ENCODE measurements around the gene CDADC1. TPM values are rescaled to one million over a fixed set of nuclear protein-coding genes. Genes with fewer than 3 reads are reported as not detected.

The CDADC1 gene
- polyA plus RNA-seq, 2 donors: 2.5 to 2.7 TPM

DNA sequence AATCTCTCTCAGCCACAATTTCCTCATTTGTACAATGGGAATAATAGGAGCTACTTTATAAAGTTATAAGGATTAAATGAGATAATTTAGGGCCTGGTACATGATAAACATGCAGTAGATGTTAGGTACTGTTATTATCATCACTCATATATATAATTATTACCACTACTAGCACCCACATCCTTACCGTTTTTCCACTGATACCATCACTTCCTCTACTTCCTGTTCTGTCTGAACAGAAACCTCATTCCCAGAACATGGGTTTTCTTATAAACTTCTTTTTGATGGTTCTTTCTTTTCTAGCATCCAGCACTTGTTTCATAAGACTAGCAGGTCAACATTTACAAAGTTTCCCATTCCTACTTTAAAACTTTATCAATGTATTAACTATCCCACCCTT, 6.3 kb downstream of the CDADC1 start:
- no peaks in the 10 kb centered on the region for H3K4me1 ChIP-seq (ENCODE audit: control insufficient read depth in 2 of 2, insufficient read depth in 2 of 2, low read length in 1 of 2)
- no peaks in the 10 kb centered on the region for H3K27me3 ChIP-seq (ENCODE audit: control insufficient read depth in 1 of 2, insufficient read depth in 2 of 2, low read length in 2 of 2)
- H3K4me3 ChIP-seq (ENCODE audit: low read depth in 1 of 2, low read length in 2 of 2): no peak overlapping the region
- peaks cover 2 to 8% of the 10 kb centered on the region in 2 donors for H3K36me3 ChIP-seq (ENCODE audit: control insufficient read depth in 2 of 2, insufficient read depth in 2 of 2, low read length in 1 of 2)
- 57 to 67% methylated on average over 1 of the region's 1 CpG for WGBS, 2 donors
- no peak overlapping the region for H3K27ac ChIP-seq (ENCODE audit: low read depth in 2 of 2, low read length in 1 of 2)
- H3K9me3 ChIP-seq (ENCODE audit: control insufficient read depth in 2 of 2, insufficient read depth in 1 of 2, low read depth in 1 of 2, low read length in 1 of 2): no peaks in the 10 kb centered on the region

DNA sequence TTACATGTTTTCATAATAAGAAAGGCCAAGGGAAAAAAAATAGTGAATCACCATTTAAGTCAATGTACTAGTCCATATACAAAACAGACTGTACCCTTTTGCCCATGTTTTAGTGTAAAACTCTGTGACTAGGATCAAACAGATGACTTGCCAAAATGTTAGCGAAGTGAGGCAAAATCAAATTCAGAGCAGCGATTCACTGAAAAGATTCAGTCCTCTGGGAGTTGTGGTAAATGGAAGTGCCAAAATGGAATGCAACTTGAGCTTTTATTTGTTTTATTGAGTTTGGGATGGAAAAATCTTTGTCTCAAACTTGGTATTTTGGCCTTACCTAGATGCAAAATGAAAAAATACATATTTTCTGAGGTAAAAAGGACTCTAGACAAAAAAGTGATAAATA, 9.1 kb downstream of the CDADC1 start:
- Histone ChIP-seq H3K36me3 (ENCODE audit: control insufficient read depth in 2 of 2, insufficient read depth in 2 of 2, low read length in 1 of 2) (peaks cover 5 to 13% of the 10 kb centered on the region in 2 donors), H3K27ac (ENCODE audit: low read depth in 2 of 2, low read length in 1 of 2) (no peak overlapping the region)
- WGBS, 2 donors: 79 to 87% methylated on average over 2 of the region's 2 CpGs

DNA sequence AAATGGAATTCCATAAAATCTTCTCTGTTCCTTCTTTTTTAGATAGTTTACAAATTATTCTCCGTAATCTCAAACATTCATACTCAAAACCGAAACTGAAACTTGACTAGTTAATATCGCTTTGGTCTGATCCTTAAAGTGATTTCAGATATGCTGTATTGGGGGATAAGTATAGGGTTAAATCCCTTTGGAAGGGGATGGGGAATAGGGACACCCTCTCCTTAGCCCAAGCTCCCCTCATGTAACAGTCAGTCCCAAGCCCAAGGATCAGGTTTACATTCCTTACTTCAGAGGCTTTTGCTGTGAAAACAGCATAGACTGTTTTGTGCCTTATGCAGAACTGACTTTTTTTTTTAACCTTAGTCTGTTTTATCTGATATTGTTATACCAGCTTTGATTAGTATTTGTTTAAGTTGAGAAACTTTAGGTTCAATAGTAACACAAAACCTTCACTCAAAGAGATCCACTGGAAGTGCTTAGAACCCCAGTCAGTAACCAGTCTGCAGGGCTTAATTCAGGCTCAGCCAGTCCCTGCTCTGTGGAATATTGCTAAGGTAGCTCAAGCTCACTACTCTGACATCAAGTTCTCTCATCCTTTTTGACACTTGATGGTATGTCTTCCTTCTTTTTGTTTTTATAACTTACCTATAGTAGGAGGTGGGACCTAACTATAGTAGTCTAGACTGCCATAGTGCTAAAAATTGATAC, 10.5 kb downstream of the CDADC1 start:
- Histone ChIP-seq H3K36me3 (ENCODE audit: control insufficient read depth in 2 of 2, insufficient read depth in 2 of 2, low read length in 1 of 2) (peaks cover 5 to 13% of the 10 kb centered on the region in 2 donors), H3K9me3 (ENCODE audit: control insufficient read depth in 2 of 2, insufficient read depth in 1 of 2, low read depth in 1 of 2, low read length in 1 of 2) (no peaks in the 10 kb centered on the region), H3K27ac (ENCODE audit: low read depth in 2 of 2, low read length in 1 of 2) (no peak overlapping the region), H3K4me1 (ENCODE audit: control insufficient read depth in 2 of 2, insufficient read depth in 2 of 2, low read length in 1 of 2) (no peaks in the 10 kb centered on the region), H3K4me3 (ENCODE audit: low read depth in 1 of 2, low read length in 2 of 2) (peak overlapping the region in 1 of 2 donors; percentile 7), H3K27me3 (ENCODE audit: control insufficient read depth in 1 of 2, insufficient read depth in 2 of 2, low read length in 2 of 2) (no peaks in the 10 kb centered on the region)
- 51 to 59% methylated on average over 3 of the region's 3 CpGs for WGBS, 2 donors

More for the DNA sequence above, 9.1 kb downstream of the CDADC1 start:
- no peaks in the 10 kb centered on the region for H3K4me1 ChIP-seq (ENCODE audit: control insufficient read depth in 2 of 2, insufficient read depth in 2 of 2, low read length in 1 of 2)
- no peak overlapping the region for H3K4me3 ChIP-seq (ENCODE audit: low read depth in 1 of 2, low read length in 2 of 2)
- no peaks in the 10 kb centered on the region for H3K9me3 ChIP-seq (ENCODE audit: control insufficient read depth in 2 of 2, insufficient read depth in 1 of 2, low read depth in 1 of 2, low read length in 1 of 2)
- H3K27me3 ChIP-seq (ENCODE audit: control insufficient read depth in 1 of 2, insufficient read depth in 2 of 2, low read length in 2 of 2): no peaks in the 10 kb centered on the region

DNA sequence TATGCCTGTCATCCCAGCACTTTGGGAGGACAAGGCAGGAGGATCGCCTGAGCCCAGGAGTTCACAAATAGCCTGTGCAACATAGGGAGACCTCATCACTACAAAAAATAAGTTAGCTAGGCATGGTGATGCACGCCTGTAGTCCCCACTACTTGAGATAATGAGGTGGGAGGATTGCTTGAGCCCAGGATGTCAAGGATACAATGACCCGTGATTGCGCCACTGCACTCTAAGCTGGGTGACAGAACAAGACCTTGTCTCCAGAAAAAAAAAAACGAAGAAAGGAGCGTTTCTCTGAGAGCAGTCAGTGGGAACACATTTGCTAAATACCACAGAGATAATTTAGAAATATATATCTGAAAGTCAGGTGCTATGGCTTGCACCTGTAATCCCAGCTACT, 11.9 kb downstream of the CDADC1 start:
- Histone ChIP-seq H3K4me3 (ENCODE audit: low read depth in 1 of 2, low read length in 2 of 2) (no peak overlapping the region), H3K27me3 (ENCODE audit: control insufficient read depth in 1 of 2, insufficient read depth in 2 of 2, low read length in 2 of 2) (no peaks in the 10 kb centered on the region), H3K36me3 (ENCODE audit: control insufficient read depth in 2 of 2, insufficient read depth in 2 of 2, low read length in 1 of 2) (peaks cover 5 to 13% of the 10 kb centered on the region in 2 donors), H3K4me1 (ENCODE audit: control insufficient read depth in 2 of 2, insufficient read depth in 2 of 2, low read length in 1 of 2) (no peaks in the 10 kb centered on the region), H3K27ac (ENCODE audit: low read depth in 2 of 2, low read length in 1 of 2) (no peak overlapping the region), H3K9me3 (ENCODE audit: control insufficient read depth in 2 of 2, insufficient read depth in 1 of 2, low read depth in 1 of 2, low read length in 1 of 2) (no peaks in the 10 kb centered on the region)
- 91 to 95% methylated on average over 6 of the region's 6 CpGs for WGBS, 2 donors

DNA sequence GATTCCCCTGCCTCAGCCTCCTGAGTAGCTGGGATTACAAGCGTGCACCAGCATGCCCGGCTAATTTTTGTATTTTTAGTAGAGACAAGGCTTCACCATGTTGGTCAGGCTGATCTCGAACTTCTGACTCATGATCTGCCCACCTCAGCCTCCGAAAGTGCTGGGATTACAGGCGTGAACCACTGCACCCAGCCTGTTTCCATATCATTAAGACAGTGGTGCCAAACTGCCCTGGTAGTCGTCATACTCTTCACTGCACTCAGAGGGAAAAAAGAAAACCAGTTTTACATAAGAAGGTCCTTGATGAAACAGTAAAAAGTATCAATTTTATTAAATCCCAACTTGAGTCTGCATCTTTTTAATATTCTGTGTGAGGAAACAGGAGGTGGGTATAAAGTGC, 14.9 kb downstream of the CDADC1 start:
- Histone ChIP-seq H3K27me3 (ENCODE audit: control insufficient read depth in 1 of 2, insufficient read depth in 2 of 2, low read length in 2 of 2) (no peaks in the 10 kb centered on the region), H3K36me3 (ENCODE audit: control insufficient read depth in 2 of 2, insufficient read depth in 2 of 2, low read length in 1 of 2) (peaks cover 2 to 5% of the 10 kb centered on the region in 2 donors), H3K9me3 (ENCODE audit: control insufficient read depth in 2 of 2, insufficient read depth in 1 of 2, low read depth in 1 of 2, low read length in 1 of 2) (no peaks in the 10 kb centered on the region), H3K4me3 (ENCODE audit: low read depth in 1 of 2, low read length in 2 of 2) (no peak overlapping the region), H3K27ac (ENCODE audit: low read depth in 2 of 2, low read length in 1 of 2) (no peak overlapping the region), H3K4me1 (ENCODE audit: control insufficient read depth in 2 of 2, insufficient read depth in 2 of 2, low read length in 1 of 2) (no peaks in the 10 kb centered on the region)
- 87 to 90% methylated on average over 6 of the region's 6 CpGs for WGBS, 2 donors

DNA sequence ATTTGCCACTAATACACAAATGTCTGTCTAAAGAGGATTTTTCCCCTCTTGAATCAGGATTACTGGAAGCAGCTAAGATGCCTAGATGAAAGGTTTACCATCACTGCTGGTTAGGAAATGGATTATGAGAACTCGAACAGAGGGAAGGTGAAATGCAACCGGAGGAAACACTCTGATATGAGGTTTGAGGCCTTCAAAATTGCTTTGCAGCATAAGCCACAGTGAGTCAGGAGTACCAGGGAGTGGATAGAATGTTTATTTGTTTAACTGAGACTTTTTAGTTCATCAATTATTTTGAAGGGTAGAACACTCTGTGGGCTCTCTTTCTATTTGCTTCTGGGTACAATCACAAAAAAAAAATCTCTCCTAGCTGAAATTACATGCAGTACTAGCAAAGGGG, 18.1 kb downstream of the CDADC1 start:
- peaks cover 0 to 6% of the 10 kb centered on the region in 2 donors for H3K36me3 ChIP-seq (ENCODE audit: control insufficient read depth in 2 of 2, insufficient read depth in 2 of 2, low read length in 1 of 2)
- no peaks in the 10 kb centered on the region for H3K9me3 ChIP-seq (ENCODE audit: control insufficient read depth in 2 of 2, insufficient read depth in 1 of 2, low read depth in 1 of 2, low read length in 1 of 2)
- no peak overlapping the region for H3K27ac ChIP-seq (ENCODE audit: low read depth in 2 of 2, low read length in 1 of 2)
- H3K4me1 ChIP-seq (ENCODE audit: control insufficient read depth in 2 of 2, insufficient read depth in 2 of 2, low read length in 1 of 2): no peaks in the 10 kb centered on the region
- no peaks in the 10 kb centered on the region for H3K27me3 ChIP-seq (ENCODE audit: control insufficient read depth in 1 of 2, insufficient read depth in 2 of 2, low read length in 2 of 2)
- WGBS, 2 donors: 74 to 81% methylated on average over 2 of the region's 2 CpGs
- no peak overlapping the region for H3K4me3 ChIP-seq (ENCODE audit: low read depth in 1 of 2, low read length in 2 of 2)

DNA sequence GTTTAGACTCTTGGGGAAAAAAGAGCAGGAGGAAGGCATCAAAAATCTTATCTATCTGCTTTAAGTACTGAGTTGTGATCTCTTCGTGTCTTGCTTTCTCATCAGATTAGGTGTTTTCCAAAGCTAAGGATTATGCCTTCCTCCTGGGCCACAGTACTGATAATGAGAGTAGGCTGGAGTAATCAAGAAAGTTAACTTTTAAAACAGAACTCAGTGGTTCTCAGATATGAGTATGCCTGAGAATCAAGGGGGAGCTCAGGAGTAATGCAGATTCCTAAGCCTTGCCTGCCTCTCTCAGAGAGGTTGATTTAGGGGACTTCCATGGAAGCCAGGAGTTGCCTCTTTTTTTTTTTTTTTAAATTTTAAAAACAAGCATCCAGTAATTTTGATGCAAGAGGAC, 23.5 kb downstream of the CDADC1 start:
- no peak overlapping the region for H3K27ac ChIP-seq (ENCODE audit: low read depth in 2 of 2, low read length in 1 of 2)
- H3K4me1 ChIP-seq (ENCODE audit: control insufficient read depth in 2 of 2, insufficient read depth in 2 of 2, low read length in 1 of 2): no peaks in the 10 kb centered on the region
- WGBS, 2 donors: 30 to 51% methylated on average over 1 of the region's 1 CpG
- H3K9me3 ChIP-seq (ENCODE audit: control insufficient read depth in 2 of 2, insufficient read depth in 1 of 2, low read depth in 1 of 2, low read length in 1 of 2): no peaks in the 10 kb centered on the region
- H3K27me3 ChIP-seq (ENCODE audit: control insufficient read depth in 1 of 2, insufficient read depth in 2 of 2, low read length in 2 of 2): no peaks in the 10 kb centered on the region
- no peak overlapping the region for H3K4me3 ChIP-seq (ENCODE audit: low read depth in 1 of 2, low read length in 2 of 2)
- H3K36me3 ChIP-seq (ENCODE audit: control insufficient read depth in 2 of 2, insufficient read depth in 2 of 2, low read length in 1 of 2): peaks cover 0 to 4% of the 10 kb centered on the region in 2 donors

DNA sequence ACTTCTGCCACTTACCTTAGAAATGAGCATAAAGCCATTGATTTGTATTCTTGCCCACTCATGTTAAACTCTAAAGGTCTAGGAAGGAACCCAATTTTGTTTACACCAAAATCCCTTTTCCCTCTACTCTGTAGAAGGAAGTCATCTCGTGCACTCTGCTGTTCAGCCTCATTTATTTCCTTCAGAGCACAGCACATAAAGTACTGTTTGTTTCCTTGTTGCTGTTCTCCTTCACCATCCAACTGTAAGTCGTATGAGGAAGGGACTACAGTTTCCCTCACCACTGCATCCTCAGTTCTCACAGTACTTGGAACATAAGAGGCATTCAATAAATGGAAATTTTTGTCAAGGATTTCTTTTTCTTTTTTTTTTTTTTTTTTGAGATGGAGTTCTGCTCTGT, 24.6 kb downstream of the CDADC1 start:
- 55 to 56% methylated on average over 2 of the region's 2 CpGs for WGBS, 2 donors
- Histone ChIP-seq H3K27ac (ENCODE audit: low read depth in 2 of 2, low read length in 1 of 2) (no peak overlapping the region), H3K4me1 (ENCODE audit: control insufficient read depth in 2 of 2, insufficient read depth in 2 of 2, low read length in 1 of 2) (no peaks in the 10 kb centered on the region), H3K36me3 (ENCODE audit: control insufficient read depth in 2 of 2, insufficient read depth in 2 of 2, low read length in 1 of 2) (peaks cover 0 to 4% of the 10 kb centered on the region in 2 donors), H3K9me3 (ENCODE audit: control insufficient read depth in 2 of 2, insufficient read depth in 1 of 2, low read depth in 1 of 2, low read length in 1 of 2) (no peaks in the 10 kb centered on the region), H3K27me3 (ENCODE audit: control insufficient read depth in 1 of 2, insufficient read depth in 2 of 2, low read length in 2 of 2) (no peaks in the 10 kb centered on the region), H3K4me3 (ENCODE audit: low read depth in 1 of 2, low read length in 2 of 2) (no peak overlapping the region)

DNA sequence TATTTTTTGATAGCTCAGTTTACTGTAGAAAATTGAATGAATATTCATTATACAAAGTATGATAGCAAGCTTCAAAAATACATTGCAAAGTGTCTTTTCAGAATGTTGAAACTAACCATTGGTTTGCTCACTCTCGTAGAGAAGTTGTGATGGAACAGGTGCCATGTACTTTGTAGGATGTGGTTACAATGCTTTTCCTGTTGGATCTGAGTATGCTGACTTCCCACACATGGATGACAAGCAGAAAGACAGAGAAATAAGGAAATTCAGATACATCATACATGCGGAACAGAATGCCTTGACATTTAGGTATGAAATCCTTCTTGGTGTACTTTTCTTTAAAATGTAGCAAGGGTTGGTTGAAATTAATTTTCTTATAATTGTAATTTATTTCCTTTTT, 30.5 kb downstream of the CDADC1 start:
- Histone ChIP-seq H3K27ac (ENCODE audit: low read depth in 2 of 2, low read length in 1 of 2) (no peak overlapping the region), H3K4me3 (ENCODE audit: low read depth in 1 of 2, low read length in 2 of 2) (no peak overlapping the region), H3K36me3 (ENCODE audit: control insufficient read depth in 2 of 2, insufficient read depth in 2 of 2, low read length in 1 of 2) (no peaks in the 10 kb centered on the region), H3K9me3 (ENCODE audit: control insufficient read depth in 2 of 2, insufficient read depth in 1 of 2, low read depth in 1 of 2, low read length in 1 of 2) (no peaks in the 10 kb centered on the region), H3K4me1 (ENCODE audit: control insufficient read depth in 2 of 2, insufficient read depth in 2 of 2, low read length in 1 of 2) (no peaks in the 10 kb centered on the region), H3K27me3 (ENCODE audit: control insufficient read depth in 1 of 2, insufficient read depth in 2 of 2, low read length in 2 of 2) (no peaks in the 10 kb centered on the region)
- WGBS, 2 donors: 93% methylated on average over 2 of the region's 2 CpGs

DNA sequence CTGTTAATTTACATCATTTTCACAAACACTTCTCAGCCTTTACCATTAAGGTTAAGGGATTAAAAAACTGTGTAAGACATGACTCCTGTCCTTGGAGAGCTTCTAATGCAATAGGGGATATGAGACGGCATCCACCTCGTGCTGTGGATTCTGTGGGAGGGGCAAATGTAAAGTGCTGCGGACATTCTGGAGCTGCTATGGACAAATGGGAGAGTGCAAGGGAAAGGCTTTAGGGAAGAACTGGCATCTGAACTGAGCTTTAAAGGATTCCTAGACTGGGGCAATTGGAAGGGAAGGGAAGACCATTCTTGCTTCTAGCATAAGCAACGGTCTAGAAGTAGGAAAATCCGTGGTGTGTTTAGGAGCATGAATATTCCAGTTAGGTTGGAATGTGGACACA, 31.4 kb downstream of the CDADC1 start:
- no peak overlapping the region for H3K4me3 ChIP-seq (ENCODE audit: low read depth in 1 of 2, low read length in 2 of 2)
- H3K27me3 ChIP-seq (ENCODE audit: control insufficient read depth in 1 of 2, insufficient read depth in 2 of 2, low read length in 2 of 2): no peaks in the 10 kb centered on the region
- WGBS, 2 donors: 72 to 75% methylated on average over 5 of the region's 5 CpGs
- no peak overlapping the region for H3K27ac ChIP-seq (ENCODE audit: low read depth in 2 of 2, low read length in 1 of 2)
- H3K36me3 ChIP-seq (ENCODE audit: control insufficient read depth in 2 of 2, insufficient read depth in 2 of 2, low read length in 1 of 2): no peaks in the 10 kb centered on the region
- H3K4me1 ChIP-seq (ENCODE audit: control insufficient read depth in 2 of 2, insufficient read depth in 2 of 2, low read length in 1 of 2): no peaks in the 10 kb centered on the region
- no peaks in the 10 kb centered on the region for H3K9me3 ChIP-seq (ENCODE audit: control insufficient read depth in 2 of 2, insufficient read depth in 1 of 2, low read depth in 1 of 2, low read length in 1 of 2)

Data from esophagus (tissue), 2 donors.